Neutrophil (primary cell): ENCODE data around the gene TADA2A.

Source experiments
- H3K27ac ChIP-seq: fragments of 200-600 bp; sonication (generic); 2 replicates; pipeline ENCODE4 v1.5.1; 2016; ENCODE audit warnings: mild to moderate bottlenecking, moderate library complexity
- H3K27me3 ChIP-seq: fragments of 200-600 bp; sonication (generic); 2 replicates; pipeline ENCODE4 v1.6.0; 2016; ENCODE audit warnings: mild to moderate bottlenecking
- H3K36me3 ChIP-seq: fragments of 200-600 bp; sonication (generic); 2 replicates; pipeline ENCODE4 v1.5.1; 2017
- H3K4me1 ChIP-seq, 2 experiments: fragments of 200-600 bp in 1 of 2; sonication (generic) in 1 of 2; 1 replicate in 1 of 2; 2 replicates in 1 of 2; pipeline versions ENCODE4 v1.5.1 to v1.6.1; 2013 to 2016; ENCODE audit warnings: low read depth in 1 of 2, low read length in 1 of 2, mild to moderate bottlenecking in 1 of 2, moderate library complexity in 1 of 2; ENCODE audit not compliant: control insufficient read depth in 1 of 2, insufficient read depth in 1 of 2
- H3K4me3 ChIP-seq, 2 experiments: fragments of 200-600 bp in 1 of 2; sonication (generic) in 1 of 2; 1 replicate in 1 of 2; 2 replicates in 1 of 2; pipeline ENCODE4 v1.5.1; 2013 to 2016; ENCODE audit warnings: low read depth in 1 of 2, low read length in 1 of 2, mild to moderate bottlenecking in 1 of 2, moderate library complexity in 1 of 2
- H3K9me3 ChIP-seq: fragments of 200-600 bp; sonication (generic); 2 replicates; pipeline ENCODE4 v1.5.1; 2016
- CTCF ChIP-seq: fragments of 200-600 bp; sonication (generic); IDR thresholded peaks from 2 replicates; pipeline ENCODE4 v1.5.1; 2016; ENCODE audit warnings: antibody characterized with exemption

TADA2A gene

GRCh38 chr17:37406635-37407461 lies at the start of gene TADA2A, which contains the start of gene ACACA:
Gene TADA2A (plus strand): TSS chr17:37406886. CDS start chr17:37411366, 4,480 bp downstream.
Gene ACACA (minus strand): TSS chr17:37406836. CDS start chr17:37406299, 537 bp downstream.
- H3K4me1 ChIP-seq = peaks cover 10 to 14% of the 10 kb centered on the region in 2 experiments

GRCh38 chr17:37358098-37358829 lies 48.4 kb upstream of the TADA2A start:
- H3K36me3 ChIP-seq = no peaks in the 10 kb centered on the region
- no peak for TF ChIP-seq CTCF
- peaks cover 18 to 21% of the 10 kb centered on the region in 2 experiments for H3K4me1 ChIP-seq
- H3K9me3 ChIP-seq = no peaks in the 10 kb centered on the region
- H3K27me3 ChIP-seq = no peaks in the 10 kb centered on the region
- H3K27ac ChIP-seq = peak overlapping the region; percentile 60
- H3K4me3 ChIP-seq = peak overlapping the region; percentile 71 to 84

More at GRCh38 chr17:37406635-37407461, at the start of gene TADA2A, which contains the start of gene ACACA:
- peak within 1 kb of the TSS; percentile 73 to 81 for H3K4me3 ChIP-seq
- H3K36me3 ChIP-seq = peaks cover 5% of the 10 kb centered on the region
- no peaks in the 10 kb centered on the region for H3K9me3 ChIP-seq
- H3K27ac ChIP-seq = peak within 1 kb of the TSS; percentile 61
- TF ChIP-seq CTCF = peak; percentile 18
- H3K27me3 ChIP-seq = no peaks in the 10 kb centered on the region

GRCh38 chr17:37358830-37359681 lies 47.6 kb upstream of the TADA2A start:
- no peaks in the 10 kb centered on the region for H3K36me3 ChIP-seq
- H3K4me3 ChIP-seq = peak overlapping the region; percentile 71 to 84
- H3K27me3 ChIP-seq = no peaks in the 10 kb centered on the region
- TF ChIP-seq CTCF = peak; percentile 75
- H3K9me3 ChIP-seq = no peaks in the 10 kb centered on the region
- peak overlapping the region; percentile 60 for H3K27ac ChIP-seq
- peaks cover 18 to 21% of the 10 kb centered on the region in 2 experiments for H3K4me1 ChIP-seq

- no peak for TF ChIP-seq CTCF
- H3K27ac ChIP-seq = peak overlapping the region; percentile 60
Measured at GRCh38 chr17:37359682-37360188, 47.0 kb upstream of the TADA2A start.

GRCh38 chr17:37360632-37361031 lies 46.1 kb upstream of the TADA2A start:
- H3K4me1 ChIP-seq = peaks cover 18 to 21% of the 10 kb centered on the region in 2 experiments
- no peaks in the 10 kb centered on the region for H3K36me3 ChIP-seq
- H3K4me3 ChIP-seq = no peak overlapping the region
- no peaks in the 10 kb centered on the region for H3K9me3 ChIP-seq
- no peaks in the 10 kb centered on the region for H3K27me3 ChIP-seq
- TF ChIP-seq CTCF = no peak
- H3K27ac ChIP-seq = no peak overlapping the region

More at GRCh38 chr17:37359682-37360188, 47.0 kb upstream of the TADA2A start:
- Histone ChIP-seq H3K4me1 (peaks cover 18 to 21% of the 10 kb centered on the region in 2 experiments), H3K27me3 (no peaks in the 10 kb centered on the region), H3K36me3 (no peaks in the 10 kb centered on the region), H3K4me3 (peak overlapping the region; percentile 71 to 84), H3K9me3 (no peaks in the 10 kb centered on the region)
